Measurements from ENCODE around the gene SPRED1. TPM values are rescaled to one million over a fixed set of nuclear protein-coding genes. Genes with fewer than 3 reads are reported as not detected.

SPRED1 gene
- total RNA-seq, 1 donor from 2014 or later = 16.3 TPM

- no peaks in the 10 kb centered on the region for H3K27me3 ChIP-seq (ENCODE audit: control insufficient read depth, insufficient read depth, low read length)
- TF ChIP-seq CTCF (IDR thresholded peaks at IDR 0.05; ENCODE audit: insufficient read depth, low read length, severe bottlenecking) = no peak
- no peaks in the 10 kb centered on the region for H3K36me3 ChIP-seq (ENCODE audit: control insufficient read depth, insufficient read depth, low read length)
- H3K4me3 ChIP-seq (ENCODE audit: low read depth, low read length) = no peak overlapping the region
- no peak for FAIRE-seq
- DNase-seq (ENCODE audit: low read depth) = peak; percentile 69
Observed at GRCh38 chr15:38217191-38217595, 35.4 kb upstream of the SPRED1 start.

- DNase-seq (ENCODE audit: low read depth) = peak; percentile 81
- H3K4me3 ChIP-seq (ENCODE audit: low read depth, low read length) = no peak overlapping the region
- no peaks in the 10 kb centered on the region for H3K27me3 ChIP-seq (ENCODE audit: control insufficient read depth, insufficient read depth, low read length)
- TF ChIP-seq CTCF (IDR thresholded peaks at IDR 0.05; ENCODE audit: insufficient read depth, low read length, severe bottlenecking) = no peak
- no peak for FAIRE-seq
- H3K36me3 ChIP-seq (ENCODE audit: control insufficient read depth, insufficient read depth, low read length) = no peaks in the 10 kb centered on the region
Observed at GRCh38 chr15:38217788-38218609, 34.6 kb upstream of the SPRED1 start.

- DNase-seq (ENCODE audit: low read depth) (no peak), FAIRE-seq (no peak)
- Histone ChIP-seq H3K36me3 (ENCODE audit: control insufficient read depth, insufficient read depth, low read length) (no peaks in the 10 kb centered on the region), H3K27me3 (ENCODE audit: control insufficient read depth, insufficient read depth, low read length) (no peaks in the 10 kb centered on the region), H3K4me3 (ENCODE audit: low read depth, low read length) (no peak overlapping the region)
- TF ChIP-seq CTCF (IDR thresholded peaks at IDR 0.05; ENCODE audit: insufficient read depth, low read length, severe bottlenecking) = no peak
Observed at GRCh38 chr15:38220606-38221273, 31.9 kb upstream of the SPRED1 start.

- FAIRE-seq = no peak
- H3K4me3 ChIP-seq (ENCODE audit: low read depth, low read length) = no peak overlapping the region
Observed at GRCh38 chr15:38224486-38224885, 28.1 kb upstream of the SPRED1 start.

GRCh38 chr15:38225381-38225780, 27.3 kb upstream of the SPRED1 start:
- TF ChIP-seq CTCF (IDR thresholded peaks at IDR 0.05; ENCODE audit: insufficient read depth, low read length, severe bottlenecking) = no peak
- Histone ChIP-seq H3K36me3 (ENCODE audit: control insufficient read depth, insufficient read depth, low read length) (no peaks in the 10 kb centered on the region), H3K4me3 (ENCODE audit: low read depth, low read length) (no peak overlapping the region), H3K27me3 (ENCODE audit: control insufficient read depth, insufficient read depth, low read length) (no peaks in the 10 kb centered on the region)
- FAIRE-seq = no peak
- no peak for DNase-seq (ENCODE audit: low read depth)

More at GRCh38 chr15:38224486-38224885, 28.1 kb upstream of the SPRED1 start:
- DNase-seq (ENCODE audit: low read depth) = no peak
- TF ChIP-seq CTCF (IDR thresholded peaks at IDR 0.05; ENCODE audit: insufficient read depth, low read length, severe bottlenecking) = no peak
- H3K36me3 ChIP-seq (ENCODE audit: control insufficient read depth, insufficient read depth, low read length) = no peaks in the 10 kb centered on the region
- no peaks in the 10 kb centered on the region for H3K27me3 ChIP-seq (ENCODE audit: control insufficient read depth, insufficient read depth, low read length)

Data from bronchial epithelial cell (primary cell).